ENCODE results near the gene LIN54.
"Not testable (repeated sequence)": the region's sequence is repeated elsewhere in the genome, so short reads cannot be mapped to it uniquely, and the experiment has no call there.

The LIN54 gene

GRCh38 chr4:83010522-83011318 lies at the start of gene LIN54:
Gene LIN54 (minus strand): TSS chr4:83010823. CDS start chr4:82984844, 25,979 bp downstream.
- no peak for DNase-seq (ENCODE audit: low read depth)

DNA sequence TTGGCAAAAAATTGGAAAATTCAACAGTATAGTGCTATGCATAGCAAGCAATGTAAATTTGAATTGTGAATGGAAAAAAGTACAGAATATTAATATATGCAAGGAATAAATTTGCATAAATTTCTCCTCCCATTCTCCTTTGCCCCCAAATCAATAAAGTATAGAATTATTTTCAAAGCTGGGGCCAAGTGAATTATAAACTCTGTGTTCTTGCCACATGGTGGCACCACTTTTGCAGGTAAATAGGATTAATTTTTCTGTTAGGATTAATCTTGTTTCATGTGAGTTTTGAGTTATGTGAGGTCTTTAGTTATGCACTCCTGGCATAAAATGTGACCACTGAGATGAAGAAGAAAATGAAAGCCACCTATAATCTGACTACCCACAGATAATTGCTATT lies 44.3 kb upstream of the LIN54 start:
- no peak for DNase-seq (ENCODE audit: low read depth)

- not testable (repeated sequence) for DNase-seq (ENCODE audit: low read depth)
These were observed 38.2 kb upstream of the LIN54 start for GRCh38 chr4:83048781-83049180.

GRCh38 chr4:83046693-83047473 lies 36.3 kb upstream of the LIN54 start:
- no peak for DNase-seq (ENCODE audit: low read depth)

GRCh38 chr4:83043801-83044407 lies 33.3 kb upstream of the LIN54 start:
- no peak for DNase-seq (ENCODE audit: low read depth)

DNA sequence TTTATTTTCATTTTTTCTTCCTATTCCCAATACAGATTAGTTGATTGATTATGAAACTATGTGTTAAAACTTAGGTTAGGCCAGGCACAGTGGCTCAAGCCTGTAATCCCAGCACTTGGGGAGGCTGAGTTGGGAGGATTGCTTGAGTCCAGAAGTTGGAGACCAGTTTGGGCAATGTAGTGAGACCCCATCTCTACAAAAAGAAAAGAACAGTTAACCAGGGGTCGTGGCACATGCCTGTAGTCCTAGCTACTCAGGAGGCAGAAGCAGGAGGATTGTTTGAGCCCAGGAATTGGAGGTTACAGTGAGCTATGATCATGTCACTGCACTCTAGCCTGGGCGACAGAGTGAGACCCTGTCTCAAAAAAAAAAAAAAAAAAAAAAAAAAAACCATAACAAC lies 32.5 kb upstream of the LIN54 start:
- not testable (repeated sequence) for DNase-seq (ENCODE audit: low read depth)

GRCh38 chr4:83040269-83040668 lies 29.6 kb upstream of the LIN54 start:
- DNase-seq (ENCODE audit: low read depth): no peak

GRCh38 chr4:83036991-83037665 lies 26.5 kb upstream of the LIN54 start:
- DNase-seq (ENCODE audit: low read depth): no peak

- peak; percentile 100 for DNase-seq (ENCODE audit: low read depth)
These were observed 24.2 kb upstream of the LIN54 start, which contains the start of gene COPS4 for GRCh38 chr4:83034630-83035494. Gene COPS4 (plus strand): TSS chr4:83035183. CDS start chr4:83035225, 42 bp downstream.

GRCh38 chr4:83029688-83030087 lies 19.1 kb upstream of the LIN54 start:
- no peak for DNase-seq (ENCODE audit: low read depth)

DNA sequence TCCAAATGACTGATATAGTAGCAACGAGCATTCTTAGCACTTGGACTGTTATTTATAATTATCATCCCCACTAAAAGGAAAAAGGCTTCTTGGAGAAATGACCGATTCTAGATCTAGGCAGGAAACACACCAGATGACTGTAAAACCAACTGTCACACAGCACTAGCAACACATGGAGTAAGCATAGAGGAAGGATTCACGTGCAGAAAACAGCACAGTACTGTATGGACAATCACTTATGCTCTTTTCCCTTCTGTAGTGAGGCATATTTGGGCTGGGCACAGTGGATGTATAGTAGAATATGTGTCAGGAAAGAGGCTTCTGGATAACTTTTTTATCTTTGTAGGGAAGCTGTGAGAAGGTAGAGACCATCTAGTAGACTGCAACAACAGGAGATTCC lies 18.4 kb upstream of the LIN54 start:
- no peak for DNase-seq (ENCODE audit: low read depth)

GRCh38 chr4:83025563-83025962 lies 14.9 kb upstream of the LIN54 start:
- DNase-seq (ENCODE audit: low read depth): no peak

GRCh38 chr4:83024233-83024632 lies 13.6 kb upstream of the LIN54 start:
- DNase-seq (ENCODE audit: low read depth): no peak

- DNase-seq (ENCODE audit: low read depth): not testable (repeated sequence)
These were observed 13.0 kb upstream of the LIN54 start for GRCh38 chr4:83023599-83023998.

DNA sequence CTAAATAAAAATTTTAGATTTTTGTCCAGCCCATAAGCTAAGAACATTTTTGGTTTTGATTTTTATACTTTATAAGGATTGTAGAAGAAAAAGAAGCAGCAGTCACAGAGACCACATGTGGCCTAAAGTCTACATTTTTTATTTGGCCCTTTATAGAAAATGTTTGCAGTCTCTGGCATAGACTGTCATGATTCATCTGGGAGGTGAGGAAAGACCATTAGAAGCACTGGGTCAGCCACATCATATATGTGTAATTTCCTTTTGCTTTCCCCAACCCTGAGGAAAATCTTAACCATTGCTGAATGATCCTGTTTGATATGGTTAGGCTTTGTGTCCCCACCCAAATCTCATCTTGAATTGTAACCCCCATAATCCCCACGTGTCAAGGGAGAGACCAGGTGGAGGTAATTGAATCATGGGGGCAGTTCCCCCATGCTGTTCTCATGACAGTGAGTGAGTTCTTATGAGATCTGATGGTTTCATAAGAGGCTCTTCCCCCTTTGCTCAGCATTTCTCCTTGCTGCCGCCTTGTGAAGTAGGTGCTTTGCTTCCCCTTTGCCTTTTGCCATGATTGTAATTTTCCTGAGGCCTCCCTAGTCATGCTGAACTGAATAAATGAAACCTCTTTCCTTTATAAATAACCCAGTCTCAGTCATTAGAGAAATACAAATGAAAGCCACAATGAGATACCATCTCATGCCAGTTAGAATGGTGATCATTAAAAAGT lies 12.3 kb upstream of the LIN54 start:
- DNase-seq (ENCODE audit: low read depth): no peak

- DNase-seq (ENCODE audit: low read depth): no peak
These were observed 9.3 kb upstream of the LIN54 start for GRCh38 chr4:83019794-83020494.

- no peak for DNase-seq (ENCODE audit: low read depth)
These were observed 3.3 kb upstream of the LIN54 start for GRCh38 chr4:83013902-83014301.

DNA sequence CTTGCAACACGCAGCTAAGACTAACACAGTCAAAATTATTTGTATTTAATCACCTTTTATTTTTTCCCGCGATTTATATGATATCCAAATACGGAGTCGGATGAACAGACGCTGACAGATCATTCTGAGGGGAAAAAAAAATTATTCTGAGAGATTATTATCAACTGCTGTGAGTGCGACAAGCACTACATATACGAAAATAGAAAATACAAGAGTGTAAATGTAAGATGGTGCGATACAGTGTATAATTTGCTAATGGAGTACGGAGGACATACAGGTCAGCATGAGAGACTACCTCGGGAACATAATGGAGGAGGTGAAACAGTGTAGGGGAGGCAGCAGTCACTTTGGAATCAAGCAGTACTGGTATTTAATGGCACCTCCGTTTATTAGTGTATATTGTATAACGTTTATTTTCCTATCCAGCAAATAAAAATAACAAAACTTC lies 2.8 kb upstream of the LIN54 start:
- no peak for DNase-seq (ENCODE audit: low read depth)

DNA sequence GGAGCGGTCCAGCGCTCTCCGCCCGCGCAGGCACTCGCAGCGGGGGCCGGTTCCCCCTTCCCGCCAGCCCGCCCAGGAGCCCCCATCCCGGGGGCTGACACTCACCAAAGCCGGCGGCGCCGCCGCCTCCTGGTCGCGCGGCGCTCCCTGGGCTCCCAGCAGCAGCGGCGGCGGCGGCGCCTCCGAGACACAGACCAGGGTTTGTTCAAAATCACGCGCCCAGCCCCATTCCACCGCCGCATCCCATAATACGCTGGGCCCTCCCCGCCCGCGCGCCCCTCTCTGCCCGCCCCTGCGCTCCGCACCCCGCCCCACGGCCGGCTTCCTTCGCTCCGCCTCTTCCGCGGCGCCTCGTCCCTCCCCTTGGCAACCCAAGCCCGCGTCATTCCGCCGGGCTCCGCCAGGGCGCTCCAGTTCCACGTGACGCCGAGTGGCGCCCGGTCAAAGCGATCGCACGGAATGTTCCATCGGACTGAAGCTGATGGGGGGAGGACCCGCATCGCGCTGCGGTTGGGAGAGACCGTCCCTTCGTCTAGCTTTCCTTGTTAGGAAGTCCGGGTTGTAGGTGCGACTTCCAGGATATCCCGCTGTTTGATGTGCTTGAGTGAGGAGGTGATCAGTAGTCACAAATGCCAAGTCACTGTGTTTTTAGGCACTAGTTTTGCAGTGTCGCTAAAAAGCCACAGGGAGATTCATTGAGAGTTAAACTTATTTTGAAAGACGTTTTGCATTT lies 2.2 kb upstream of the LIN54 start:
- peak; percentile 94 for DNase-seq (ENCODE audit: low read depth)

All from non-pigmented ciliary epithelial cell (primary cell).